K562 (cell line): ENCODE measurements around the gene CHCHD1. TPM values are rescaled to one million over a fixed set of nuclear protein-coding genes. Genes with fewer than 3 reads are reported as not detected.

ENCODE experiments used
- BRF1 ChIP-seq: IDR thresholded peaks from 3 replicates; pipeline ENCODE4 v1.6.1; 2011; ENCODE audit warnings: borderline replicate concordance, mild to moderate bottlenecking; ENCODE audit not compliant: insufficient read length; ENCODE audit errors: extremely low read depth
- CBFB ChIP-seq: sonication (generic); formaldehyde crosslinking; IDR thresholded peaks from 2 replicates; pipeline ENCODE4 v1.4.0; 2020; ENCODE audit warnings: mild to moderate bottlenecking, missing genetic modification reagents
- FOXM1 ChIP-seq, 2 experiments: fragments of 450-650 bp in 1 of 2; sonication (generic) in 1 of 2; formaldehyde crosslinking in 1 of 2; IDR thresholded peaks; 2 replicates each; pipeline versions ENCODE4 v1.6.1 to v1.9.0; 2017 to 2022; ENCODE audit warnings: low read depth in 2 of 2, mild to moderate bottlenecking in 2 of 2, missing genetic modification reagents in 1 of 2, moderate library complexity in 1 of 2
- HMG20A ChIP-seq: fragments of 450-650 bp; formaldehyde crosslinking; conservative IDR thresholded peaks from 2 replicates; pipeline ENCODE4 v1.4.0; 2020; ENCODE audit warnings: mild to moderate bottlenecking, mixed read lengths
- KHSRP ChIP-seq: fragments of 450-650 bp; IDR thresholded peaks from 2 replicates; pipeline ENCODE4 v1.6.1; 2017
- POLR2G ChIP-seq: fragments of 200-400 bp; formaldehyde crosslinking; IDR thresholded peaks from 2 replicates; pipeline ENCODE4 v1.6.1; 2017; ENCODE audit warnings: low read depth, mild to moderate bottlenecking, antibody characterized with exemption, low read length, moderate library complexity
- RBM25 ChIP-seq: fragments of 200-400 bp; formaldehyde crosslinking; IDR thresholded peaks from 2 replicates; pipeline ENCODE4 v1.6.1; 2018; ENCODE audit warnings: low read length, low read depth, moderate library complexity; ENCODE audit not compliant: severe bottlenecking
- SIN3B ChIP-seq: fragments of 450-650 bp; IDR thresholded peaks from 2 replicates; pipeline ENCODE4 v1.6.1; 2017; ENCODE audit warnings: low read depth, mild to moderate bottlenecking, moderate library complexity
- SNRNP70 ChIP-seq: fragments of 200-400 bp; formaldehyde crosslinking; optimal IDR thresholded peaks from 2 replicates; pipeline ENCODE3; 2017; ENCODE audit warnings: low read depth, low read length
- STAT5A ChIP-seq: IDR thresholded peaks from 2 replicates; pipeline ENCODE4 v1.6.1; 2012; ENCODE audit warnings: low read length, inconsistent platforms, borderline replicate concordance
- U2AF2 ChIP-seq: fragments of 200-400 bp; formaldehyde crosslinking; optimal IDR thresholded peaks from 2 replicates; pipeline ENCODE3; 2017; ENCODE audit warnings: low read depth, mild to moderate bottlenecking, low read length
- ZNF121 ChIP-seq: sonication (generic); formaldehyde crosslinking; conservative IDR thresholded peaks from 2 replicates; pipeline ENCODE4 v1.8.0; 2022; ENCODE audit warnings: missing genetic modification reagents
- ZNF384 ChIP-seq: IDR thresholded peaks from 2 replicates; pipeline ENCODE4 v1.6.1; 2012; ENCODE audit warnings: low read depth, low read length, improper control_type of control experiment
- ZNF778 ChIP-seq: fragments of 450-650 bp; formaldehyde crosslinking; IDR thresholded peaks from 2 replicates; pipeline ENCODE4 v1.4.0; 2020; ENCODE audit warnings: mild to moderate bottlenecking, moderate library complexity
- polyA plus RNA-seq, 8 experiments: library from polyadenylated mRNA; depleted of rRNA in 4 of 8; stranded (reverse) in 5 of 8; unstranded in 3 of 8; fragments of >200 nt; fragmentation: Nextera tagmentation in 2 of 8; fragmentation: Illumina TruSeq in 1 of 8; extraction: Ambion mirVana in 2 of 8; extraction: Trizol in 1 of 8; gene quantifications; 2 replicates each; pipeline versions ENCODE4 v1.2.1 to v1.2.3, GENCODE V29; 2011 to 2014; ENCODE audit warnings: inconsistent platforms in 1 of 8, missing spikeins in 1 of 8
- total RNA-seq, 7 experiments: library from RNA; depleted of rRNA in 6 of 7; stranded (reverse); fragments of >200 nt in 6 of 7; fragmentation: Illumina TruSeq in 2 of 7; extraction: Trizol in 2 of 7; gene quantifications; 2 replicates each; pipeline versions ENCODE4 v1.2.1 to v1.2.3, GENCODE V29; 2011 to 2021; ENCODE audit warnings: low replicate concordance in 1 of 7
- TF ChIP-seq, protein P1 (sequence below): IDR thresholded peaks from 2 replicates; pipeline ENCODE4 v1.6.1; 2016; ENCODE audit warnings: missing genetic modification characterization, missing compliant biosample characterization
- TF ChIP-seq, protein P2 (sequence below), 2 experiments: fragments of 450-650 bp in 1 of 2; sonication (generic) in 1 of 2; formaldehyde crosslinking; conservative IDR thresholded peaks; 2 replicates each; pipeline versions ENCODE4 v1.4.0 to v1.8.1; 2020 to 2022; ENCODE audit warnings: mild to moderate bottlenecking in 1 of 2, missing genetic modification reagents in 1 of 2
- TF ChIP-seq, protein P3 (sequence below): sonication (generic); formaldehyde crosslinking; IDR thresholded peaks from 2 replicates; pipeline ENCODE4 v1.8.1; 2023; ENCODE audit warnings: mild to moderate bottlenecking, missing genetic modification reagents
- TF ChIP-seq, protein P4 (sequence below), 3 experiments: IDR thresholded peaks in 2 of 3; conservative IDR thresholded peaks in 1 of 3; 2 replicates each; pipeline ENCODE4 v1.5.1; 2011 to 2012; ENCODE audit warnings: low read length in 3 of 3, mild to moderate bottlenecking in 3 of 3, control low read depth in 2 of 3, improper control_type of control experiment in 1 of 3, inconsistent platforms in 1 of 3, low read depth in 1 of 3, mixed read lengths in 1 of 3, moderate library complexity in 1 of 3; ENCODE audit not compliant: insufficient read depth in 2 of 3
- TF ChIP-seq, protein P5 (sequence below): sonication (generic); formaldehyde crosslinking; IDR thresholded peaks from 2 replicates; pipeline ENCODE4 v1.5.0; 2020; ENCODE audit warnings: missing genetic modification reagents

CHCHD1 gene
- total and polyA plus RNA-seq, 9 of the 15 experiments (the other 6 are each of a cell fraction or from before 2014, with no cell fraction given) = 52.9 to 126 (median 83.4) TPM

DNA sequence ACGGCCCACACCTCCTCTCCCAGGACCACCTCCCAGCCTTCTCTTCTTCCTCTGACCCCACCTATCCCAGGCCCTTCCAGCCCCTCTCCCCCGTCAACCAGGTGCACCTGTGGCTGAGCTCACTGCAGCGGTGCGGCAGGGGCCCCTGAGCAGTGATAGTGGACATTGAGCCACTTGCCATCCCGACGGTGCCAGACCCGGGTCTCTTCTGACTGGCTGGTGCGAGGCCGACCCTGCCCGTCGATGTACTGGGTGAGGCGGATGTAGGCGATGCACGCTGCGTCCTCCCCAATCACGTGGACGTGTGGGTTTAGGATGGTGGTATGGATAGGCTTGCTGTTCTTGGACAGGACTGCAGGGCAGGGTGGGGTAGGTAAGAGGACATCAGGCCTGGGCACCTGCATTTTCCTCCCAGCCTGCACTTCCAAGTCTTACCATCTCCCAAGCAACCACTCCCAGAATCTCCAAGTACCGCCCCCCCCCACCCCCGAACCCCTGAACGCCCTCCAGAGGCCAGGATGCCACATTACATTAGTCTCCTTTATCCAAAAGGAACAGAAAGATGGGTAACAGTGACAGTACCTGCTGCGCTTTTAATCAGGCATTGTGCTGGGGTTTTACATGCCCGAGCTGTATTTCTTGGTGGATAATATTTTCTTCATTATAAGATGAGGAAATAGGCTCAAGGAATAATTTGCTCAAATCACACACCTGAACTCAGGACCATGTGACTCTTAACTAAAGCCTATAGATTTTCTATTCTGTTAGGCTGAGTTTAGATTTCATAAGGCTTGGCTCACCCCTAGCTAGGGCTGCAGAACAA, 33.3 kb downstream of the CHCHD1 start (continued):
- TF ChIP-seq FOXM1 (IDR thresholded peaks at IDR 0.05; ENCODE audit: low read depth) (no peak), FOXM1 (CRISPR knock-in tag; IDR thresholded peaks at IDR 0.05; ENCODE audit: low read depth) (no peak), U2AF2 (no peak), CBFB (CRISPR knock-in tag) (peak; percentile 51; the same call in 1 of the 2 replicates), BRF1 (no peak), SNRNP70 (no peak), HMG20A (CRISPR knock-in tag) (no peak), KHSRP (no peak), SIN3B (no peak), ZNF384 (no peak), STAT5A (no peak), ZNF778 (CRISPR knock-in tag) (no peak), POLR2G (0 out of 2 replicates have a peak, but pooled peaks have one; percentile 26), RBM25 (no peak), ZNF121 (CRISPR knock-in tag) (no peak)
- TF ChIP-seq, protein P1, sequence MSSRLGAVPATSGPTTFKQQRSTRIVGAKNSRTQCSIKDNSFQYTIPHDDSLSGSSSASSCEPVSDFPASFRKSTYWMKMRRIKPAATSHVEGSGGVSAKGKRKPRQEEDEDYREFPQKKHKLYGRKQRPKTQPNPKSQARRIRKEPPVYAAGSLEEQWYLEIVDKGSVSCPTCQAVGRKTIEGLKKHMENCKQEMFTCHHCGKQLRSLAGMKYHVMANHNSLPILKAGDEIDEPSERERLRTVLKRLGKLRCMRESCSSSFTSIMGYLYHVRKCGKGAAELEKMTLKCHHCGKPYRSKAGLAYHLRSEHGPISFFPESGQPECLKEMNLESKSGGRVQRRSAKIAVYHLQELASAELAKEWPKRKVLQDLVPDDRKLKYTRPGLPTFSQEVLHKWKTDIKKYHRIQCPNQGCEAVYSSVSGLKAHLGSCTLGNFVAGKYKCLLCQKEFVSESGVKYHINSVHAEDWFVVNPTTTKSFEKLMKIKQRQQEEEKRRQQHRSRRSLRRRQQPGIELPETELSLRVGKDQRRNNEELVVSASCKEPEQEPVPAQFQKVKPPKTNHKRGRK (tag) = no peak
- TF ChIP-seq, protein P2, sequence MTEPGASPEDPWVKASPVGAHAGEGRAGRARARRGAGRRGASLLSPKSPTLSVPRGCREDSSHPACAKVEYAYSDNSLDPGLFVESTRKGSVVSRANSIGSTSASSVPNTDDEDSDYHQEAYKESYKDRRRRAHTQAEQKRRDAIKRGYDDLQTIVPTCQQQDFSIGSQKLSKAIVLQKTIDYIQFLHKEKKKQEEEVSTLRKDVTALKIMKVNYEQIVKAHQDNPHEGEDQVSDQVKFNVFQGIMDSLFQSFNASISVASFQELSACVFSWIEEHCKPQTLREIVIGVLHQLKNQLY (CRISPR knock-in tag; conservative IDR thresholded peaks at IDR 0.05) = no peak
- TF ChIP-seq, protein P3, sequence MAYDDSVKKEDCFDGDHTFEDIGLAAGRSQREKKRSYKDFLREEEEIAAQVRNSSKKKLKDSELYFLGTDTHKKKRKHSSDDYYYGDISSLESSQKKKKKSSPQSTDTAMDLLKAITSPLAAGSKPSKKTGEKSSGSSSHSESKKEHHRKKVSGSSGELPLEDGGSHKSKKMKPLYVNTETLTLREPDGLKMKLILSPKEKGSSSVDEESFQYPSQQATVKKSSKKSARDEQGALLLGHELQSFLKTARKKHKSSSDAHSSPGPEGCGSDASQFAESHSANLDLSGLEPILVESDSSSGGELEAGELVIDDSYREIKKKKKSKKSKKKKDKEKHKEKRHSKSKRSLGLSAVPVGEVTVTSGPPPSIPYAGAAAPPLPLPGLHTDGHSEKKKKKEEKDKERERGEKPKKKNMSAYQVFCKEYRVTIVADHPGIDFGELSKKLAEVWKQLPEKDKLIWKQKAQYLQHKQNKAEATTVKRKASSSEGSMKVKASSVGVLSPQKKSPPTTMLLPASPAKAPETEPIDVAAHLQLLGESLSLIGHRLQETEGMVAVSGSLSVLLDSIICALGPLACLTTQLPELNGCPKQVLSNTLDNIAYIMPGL (CRISPR knock-in tag) = 0 out of 2 replicates have a peak, but pooled peaks have one; percentile 51
- TF ChIP-seq, protein P4, sequence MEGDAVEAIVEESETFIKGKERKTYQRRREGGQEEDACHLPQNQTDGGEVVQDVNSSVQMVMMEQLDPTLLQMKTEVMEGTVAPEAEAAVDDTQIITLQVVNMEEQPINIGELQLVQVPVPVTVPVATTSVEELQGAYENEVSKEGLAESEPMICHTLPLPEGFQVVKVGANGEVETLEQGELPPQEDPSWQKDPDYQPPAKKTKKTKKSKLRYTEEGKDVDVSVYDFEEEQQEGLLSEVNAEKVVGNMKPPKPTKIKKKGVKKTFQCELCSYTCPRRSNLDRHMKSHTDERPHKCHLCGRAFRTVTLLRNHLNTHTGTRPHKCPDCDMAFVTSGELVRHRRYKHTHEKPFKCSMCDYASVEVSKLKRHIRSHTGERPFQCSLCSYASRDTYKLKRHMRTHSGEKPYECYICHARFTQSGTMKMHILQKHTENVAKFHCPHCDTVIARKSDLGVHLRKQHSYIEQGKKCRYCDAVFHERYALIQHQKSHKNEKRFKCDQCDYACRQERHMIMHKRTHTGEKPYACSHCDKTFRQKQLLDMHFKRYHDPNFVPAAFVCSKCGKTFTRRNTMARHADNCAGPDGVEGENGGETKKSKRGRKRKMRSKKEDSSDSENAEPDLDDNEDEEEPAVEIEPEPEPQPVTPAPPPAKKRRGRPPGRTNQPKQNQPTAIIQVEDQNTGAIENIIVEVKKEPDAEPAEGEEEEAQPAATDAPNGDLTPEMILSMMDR (IDR thresholded peaks at IDR 0.05 in 2 of 3, conservative IDR thresholded peaks at IDR 0.05 in 1 of 3; ENCODE audit: insufficient read depth in 2 of 3, low read depth in 1 of 3, low read length in 3 of 3) = peak; percentile 50 to 70 (median 52); a peak in 5 of 6 replicates
- TF ChIP-seq, protein P5, sequence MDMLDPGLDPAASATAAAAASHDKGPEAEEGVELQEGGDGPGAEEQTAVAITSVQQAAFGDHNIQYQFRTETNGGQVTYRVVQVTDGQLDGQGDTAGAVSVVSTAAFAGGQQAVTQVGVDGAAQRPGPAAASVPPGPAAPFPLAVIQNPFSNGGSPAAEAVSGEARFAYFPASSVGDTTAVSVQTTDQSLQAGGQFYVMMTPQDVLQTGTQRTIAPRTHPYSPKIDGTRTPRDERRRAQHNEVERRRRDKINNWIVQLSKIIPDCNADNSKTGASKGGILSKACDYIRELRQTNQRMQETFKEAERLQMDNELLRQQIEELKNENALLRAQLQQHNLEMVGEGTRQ (CRISPR knock-in tag) = no peak
